HG02938 (cell line): ENCODE data around the gene REPS2.

Experiments
- ATAC-seq: cut with Tn5 transposase; IDR thresholded peaks from one replicate; pipeline ENCODE4 v1.9.1; 2021; ENCODE audit warnings: mild to moderate bottlenecking, moderate library complexity; ENCODE audit not compliant: unreplicated experiment

The REPS2 gene

GRCh38 chrX:17187136-17187756, 240.8 kb downstream of the REPS2 start:
- ATAC-seq: no peak

GRCh38 chrX:17192106-17192505, 245.6 kb downstream of the REPS2 start:
- no peak for ATAC-seq
